GM23248 (cell line): ENCODE results near the gene CDC73.

Experiments
- EZH2 ChIP-seq: fragments of 200-600 bp; sonication (generic); IDR thresholded peaks from 2 replicates; pipeline ENCODE4 v1.6.1; 2018; ENCODE audit warnings: antibody characterized with exemption, mild to moderate bottlenecking; ENCODE audit not compliant: insufficient read depth, poor library complexity, severe bottlenecking
- EZH2phosphoT487 ChIP-seq: fragments of 200-600 bp; sonication (generic); IDR thresholded peaks from 2 replicates; pipeline ENCODE4 v1.6.1; 2018; ENCODE audit warnings: antibody characterized with exemption, moderate library complexity, mild to moderate bottlenecking, low read depth; ENCODE audit not compliant: insufficient read depth

DNA sequence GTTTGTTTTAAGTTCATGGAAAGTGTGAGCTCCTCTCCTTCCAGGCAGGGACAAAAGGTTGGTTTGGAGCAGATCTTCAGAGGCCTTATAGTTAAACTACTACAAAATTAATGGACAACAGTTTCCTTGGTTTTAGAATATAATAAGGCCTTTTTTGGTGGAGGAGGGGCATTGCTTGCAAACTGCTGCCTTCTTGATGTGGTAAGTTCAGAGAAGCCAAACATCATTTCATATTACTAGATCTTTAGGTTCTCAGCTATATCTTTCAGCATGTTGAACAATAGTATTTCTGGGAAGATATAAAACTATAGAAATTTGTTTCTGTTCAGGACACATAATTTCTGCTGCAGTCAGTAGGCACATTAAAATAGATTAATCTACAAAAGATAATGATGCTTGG is 162.4 kb downstream of the CDC73 start:
- TF ChIP-seq EZH2 (no peak), EZH2phosphoT487 (no peak)
